NCI-H1417 (cell line): ENCODE data around the gene CCL17.
A peak's percentile ranks its signal among the peaks of the same experiment; 100 is the strongest.
"Not testable (repeated sequence)": the region's sequence is repeated elsewhere in the genome, so short reads cannot be mapped to it uniquely, and the experiment has no call there.

Source experiments
- DNase-seq, 3 experiments: peaks; one replicate each; lab custom pipeline; 2025; lab: John Stamatoyannopoulos, UW

Gene CCL17

GRCh38 chr16:57403965-57404817, at the start of gene CCL17:
Gene CCL17 (plus strand): TSS chr16:57404767. CDS start chr16:57413933, 9,166 bp downstream.
- no peak for DNase-seq

- DNase-seq, result no peak
These were observed 48.6 kb upstream of the CCL17 start for GRCh38 chr16:57355898-57356414.

- DNase-seq, result no peak
These were observed 48.0 kb upstream of the CCL17 start for GRCh38 chr16:57356547-57356946.

GRCh38 chr16:57357330-57358085, 47.1 kb upstream of the CCL17 start:
- DNase-seq, result no peak

GRCh38 chr16:57358086-57358420, 46.5 kb upstream of the CCL17 start:
- no peak for DNase-seq

GRCh38 chr16:57358527-57359095, 46.0 kb upstream of the CCL17 start, which contains the start of gene CCL22:
Gene CCL22 (plus strand): TSS chr16:57358783. CDS start chr16:57358817, 34 bp downstream.
- no peak for DNase-seq

GRCh38 chr16:57360321-57360935, 44.1 kb upstream of the CCL17 start:
- DNase-seq, result no peak

GRCh38 chr16:57361404-57361803, 43.2 kb upstream of the CCL17 start:
- no peak for DNase-seq

- no peak for DNase-seq
These were observed 40.4 kb upstream of the CCL17 start for GRCh38 chr16:57364143-57364542.

GRCh38 chr16:57366544-57367040, 38.0 kb upstream of the CCL17 start:
- DNase-seq, result no peak

- DNase-seq, result peak in 1 of 3 experiments; percentile 3
These were observed 37.3 kb upstream of the CCL17 start for GRCh38 chr16:57367116-57367752.

GRCh38 chr16:57371494-57372371, 32.8 kb upstream of the CCL17 start:
- no peak for DNase-seq

GRCh38 chr16:57372372-57373116, 32.0 kb upstream of the CCL17 start, which contains the start of gene CX3CL1:
Gene CX3CL1 (plus strand): TSS chr16:57372490. CDS start chr16:57372569, 79 bp downstream.
- DNase-seq, result peak in 2 of 3 experiments; percentile 28 to 67

- DNase-seq, result no peak
These were observed 31.2 kb upstream of the CCL17 start for GRCh38 chr16:57373117-57373947.

GRCh38 chr16:57374067-57374534, 30.5 kb upstream of the CCL17 start:
- DNase-seq, result no peak

GRCh38 chr16:57374925-57375465, 29.6 kb upstream of the CCL17 start:
- not testable (repeated sequence) for DNase-seq

- no peak for DNase-seq
These were observed 28.2 kb upstream of the CCL17 start for GRCh38 chr16:57376313-57376818.
